ENCODE data around the gene PRMT1. TPM values are rescaled to one million over a fixed set of nuclear protein-coding genes. Genes with fewer than 3 reads are reported as not detected.
A peak's percentile ranks its signal among the peaks of the same experiment; 100 is the strongest.

PRMT1 gene
- total RNA-seq (261 and 298 TPM in 2 replicates), polyA plus RNA-seq (184 and 288 TPM in 2 replicates), polyA minus RNA-seq (ENCODE audit: low replicate concordance) (306 and 417 TPM in 2 replicates)
- polyA plus RNA-seq (2012): 184 and 274 TPM in 2 replicates

DNA sequence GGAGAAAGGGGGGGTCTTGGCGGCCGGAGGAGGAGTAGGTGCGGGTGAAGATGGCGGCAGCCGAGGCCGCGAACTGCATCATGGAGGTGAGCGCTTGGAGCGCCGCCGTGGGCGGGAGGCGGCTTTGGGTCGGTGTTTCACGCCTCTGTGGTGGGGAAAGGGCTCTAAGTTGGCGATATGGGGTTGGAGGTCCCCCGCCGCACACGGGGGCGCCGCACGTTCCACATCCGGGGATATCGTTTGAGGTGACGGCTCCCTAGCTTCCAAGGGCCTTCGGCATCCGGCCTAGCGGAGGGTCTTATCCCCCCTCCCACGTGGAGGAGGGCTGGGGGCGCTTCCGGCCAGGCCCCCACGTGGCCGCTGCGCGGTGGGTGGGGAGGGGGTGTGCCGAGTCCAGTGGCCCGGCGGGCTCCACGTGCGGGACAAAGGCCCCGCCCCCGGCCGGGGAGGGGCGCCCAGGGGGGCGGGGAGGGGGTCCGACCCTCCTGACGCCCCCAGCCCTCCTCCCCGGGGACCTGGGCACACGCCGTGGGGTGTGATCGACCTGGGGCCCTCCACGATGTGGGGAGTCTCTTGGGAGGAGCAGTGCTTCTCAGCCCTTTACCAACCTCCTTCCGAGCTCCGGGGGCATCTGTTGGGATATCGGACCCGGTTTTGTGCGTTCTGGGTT, at the start of gene PRMT1:
PRMT1 (plus strand) TSS at position 41 of the 670 bp plus-strand sequence; CDS start at position 51, 10 bp downstream.
- Histone ChIP-seq H3K79me2 (ENCODE audit: control insufficient read depth, insufficient read depth, low read length) (peaks cover 40% of the 10 kb centered on the region), H3K27me3 (ENCODE audit: control insufficient read depth, insufficient read depth, low read length) (no peaks in the 10 kb centered on the region), H3K4me1 (ENCODE audit: control insufficient read depth, extremely low read depth, insufficient read depth, low read length) (peaks cover 4% of the 10 kb centered on the region), H4K20me1 (ENCODE audit: control insufficient read depth, extremely low read depth, insufficient read depth, low read length) (no peaks in the 10 kb centered on the region), H3K9ac (ENCODE audit: insufficient read depth, low read length) (peak within 1 kb of the TSS; percentile 91), H3K9me3 (ENCODE audit: control insufficient read depth, insufficient read depth, low read depth, low read length) (no peaks in the 10 kb centered on the region), H3K4me3 (replicated peaks in 1 of 4; ENCODE audit: control extremely low read depth in 1 of 4, insufficient read depth in 1 of 4, low read depth in 3 of 4, low read length in 4 of 4) (peak within 1 kb of the TSS; percentile 76 to 99 (median 90)), H2AFZ (ENCODE audit: low read length) (peak within 1 kb of the TSS; percentile 99), H3K36me3 (ENCODE audit: control insufficient read depth, insufficient read depth, low read length) (peaks cover 5% of the 10 kb centered on the region), H3K27ac (ENCODE audit: insufficient read depth, low read length) (peak within 1 kb of the TSS; percentile 98), H3K4me2 (ENCODE audit: extremely low read depth, insufficient read depth, low read length) (peak within 1 kb of the TSS; percentile 89)
- DNase-seq (ENCODE audit: low read depth in 2 of 2): peak in 1 of 2 donors; percentile 29
- TF ChIP-seq EZH2 (IDR thresholded peaks at IDR 0.05; ENCODE audit: low read length, missing control alignments): no peak
- TF ChIP-seq, protein P1, sequence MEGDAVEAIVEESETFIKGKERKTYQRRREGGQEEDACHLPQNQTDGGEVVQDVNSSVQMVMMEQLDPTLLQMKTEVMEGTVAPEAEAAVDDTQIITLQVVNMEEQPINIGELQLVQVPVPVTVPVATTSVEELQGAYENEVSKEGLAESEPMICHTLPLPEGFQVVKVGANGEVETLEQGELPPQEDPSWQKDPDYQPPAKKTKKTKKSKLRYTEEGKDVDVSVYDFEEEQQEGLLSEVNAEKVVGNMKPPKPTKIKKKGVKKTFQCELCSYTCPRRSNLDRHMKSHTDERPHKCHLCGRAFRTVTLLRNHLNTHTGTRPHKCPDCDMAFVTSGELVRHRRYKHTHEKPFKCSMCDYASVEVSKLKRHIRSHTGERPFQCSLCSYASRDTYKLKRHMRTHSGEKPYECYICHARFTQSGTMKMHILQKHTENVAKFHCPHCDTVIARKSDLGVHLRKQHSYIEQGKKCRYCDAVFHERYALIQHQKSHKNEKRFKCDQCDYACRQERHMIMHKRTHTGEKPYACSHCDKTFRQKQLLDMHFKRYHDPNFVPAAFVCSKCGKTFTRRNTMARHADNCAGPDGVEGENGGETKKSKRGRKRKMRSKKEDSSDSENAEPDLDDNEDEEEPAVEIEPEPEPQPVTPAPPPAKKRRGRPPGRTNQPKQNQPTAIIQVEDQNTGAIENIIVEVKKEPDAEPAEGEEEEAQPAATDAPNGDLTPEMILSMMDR (conservative IDR thresholded peaks at IDR 0.05 in 1 of 2, IDR thresholded peaks at IDR 0.05 in 1 of 2; ENCODE audit: low read depth in 1 of 2, low read length in 2 of 2): no peak

DNA sequence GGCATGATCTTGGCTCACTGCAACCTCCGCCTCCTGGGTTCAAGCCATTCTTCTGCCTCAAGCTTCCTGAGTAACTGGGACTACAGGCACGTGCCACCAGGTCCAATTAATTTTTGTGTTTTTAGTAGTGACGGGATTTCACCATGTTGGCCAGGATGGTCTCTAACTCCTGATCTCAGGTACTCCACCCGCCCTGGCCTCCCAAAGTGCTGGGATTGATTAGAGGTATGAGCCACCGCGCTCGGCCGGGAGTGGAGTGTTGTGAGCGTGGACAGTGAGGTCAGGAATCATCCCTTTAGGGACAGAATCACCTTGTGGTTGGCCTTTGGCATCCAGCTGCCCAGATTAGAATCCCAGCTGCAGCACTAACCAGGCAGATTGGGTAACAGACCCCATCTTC, 47.4 kb upstream of the PRMT1 start:
- Histone ChIP-seq H4K20me1 (ENCODE audit: control insufficient read depth, extremely low read depth, insufficient read depth, low read length) (no peaks in the 10 kb centered on the region), H3K36me3 (ENCODE audit: control insufficient read depth, insufficient read depth, low read length) (peaks cover 3% of the 10 kb centered on the region), H3K4me2 (ENCODE audit: extremely low read depth, insufficient read depth, low read length) (no peak overlapping the region), H3K9me3 (ENCODE audit: control insufficient read depth, insufficient read depth, low read depth, low read length) (no peaks in the 10 kb centered on the region), H3K4me3 (replicated peaks in 1 of 4; ENCODE audit: control extremely low read depth in 1 of 4, insufficient read depth in 1 of 4, low read depth in 3 of 4, low read length in 4 of 4) (no peak overlapping the region), H3K79me2 (ENCODE audit: control insufficient read depth, insufficient read depth, low read length) (no peaks in the 10 kb centered on the region), H2AFZ (ENCODE audit: low read length) (no peak overlapping the region), H3K9ac (ENCODE audit: insufficient read depth, low read length) (no peak overlapping the region), H3K4me1 (ENCODE audit: control insufficient read depth, extremely low read depth, insufficient read depth, low read length) (no peaks in the 10 kb centered on the region), H3K27me3 (ENCODE audit: control insufficient read depth, insufficient read depth, low read length) (no peaks in the 10 kb centered on the region), H3K27ac (ENCODE audit: insufficient read depth, low read length) (no peak overlapping the region)
- DNase-seq (ENCODE audit: low read depth in 2 of 2): no peak
- TF ChIP-seq, protein P1 (conservative IDR thresholded peaks at IDR 0.05 in 1 of 2, IDR thresholded peaks at IDR 0.05 in 1 of 2; ENCODE audit: low read depth in 1 of 2, low read length in 2 of 2): no peak
- no peak for TF ChIP-seq EZH2 (IDR thresholded peaks at IDR 0.05; ENCODE audit: low read length, missing control alignments)

DNA sequence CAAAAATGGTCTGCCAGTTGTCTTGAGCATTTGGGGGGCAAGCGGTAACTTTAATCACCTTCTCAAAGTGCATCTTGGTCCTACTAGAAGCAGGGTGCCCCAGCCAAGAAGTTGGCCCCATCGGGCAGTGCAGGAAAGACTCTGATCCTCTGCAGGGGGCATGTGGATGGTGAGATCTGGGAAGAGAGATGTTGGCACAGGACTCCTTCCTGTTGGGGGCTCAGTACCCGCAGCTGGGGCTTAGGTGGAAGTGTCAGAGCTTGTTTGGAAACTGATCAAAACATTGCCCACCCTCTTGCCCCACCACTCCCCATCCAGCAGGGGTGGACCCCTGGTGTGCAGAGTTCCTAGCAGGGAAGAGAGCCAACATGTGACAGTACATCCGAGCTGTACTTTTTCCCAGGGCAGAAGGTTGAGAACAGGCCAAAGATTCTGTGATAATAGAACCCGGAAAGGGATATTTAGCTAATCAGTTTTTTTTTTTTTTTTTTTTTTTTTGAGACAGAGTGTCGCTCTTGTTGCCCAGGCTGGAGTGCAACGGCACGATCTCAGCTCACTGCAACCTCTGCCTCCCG, 46.0 kb upstream of the PRMT1 start:
- Histone ChIP-seq H3K27me3 (ENCODE audit: control insufficient read depth, insufficient read depth, low read length) (no peaks in the 10 kb centered on the region), H3K36me3 (ENCODE audit: control insufficient read depth, insufficient read depth, low read length) (peaks cover 2% of the 10 kb centered on the region), H3K79me2 (ENCODE audit: control insufficient read depth, insufficient read depth, low read length) (no peaks in the 10 kb centered on the region), H3K4me2 (ENCODE audit: extremely low read depth, insufficient read depth, low read length) (no peak overlapping the region), H3K4me3 (replicated peaks in 1 of 4; ENCODE audit: control extremely low read depth in 1 of 4, insufficient read depth in 1 of 4, low read depth in 3 of 4, low read length in 4 of 4) (no peak overlapping the region), H2AFZ (ENCODE audit: low read length) (no peak overlapping the region), H3K4me1 (ENCODE audit: control insufficient read depth, extremely low read depth, insufficient read depth, low read length) (no peaks in the 10 kb centered on the region), H3K9ac (ENCODE audit: insufficient read depth, low read length) (no peak overlapping the region), H4K20me1 (ENCODE audit: control insufficient read depth, extremely low read depth, insufficient read depth, low read length) (no peaks in the 10 kb centered on the region), H3K9me3 (ENCODE audit: control insufficient read depth, insufficient read depth, low read depth, low read length) (no peaks in the 10 kb centered on the region), H3K27ac (ENCODE audit: insufficient read depth, low read length) (no peak overlapping the region)
- DNase-seq (ENCODE audit: low read depth in 2 of 2): no peak
- no peak for TF ChIP-seq EZH2 (IDR thresholded peaks at IDR 0.05; ENCODE audit: low read length, missing control alignments)
- TF ChIP-seq, protein P1 (conservative IDR thresholded peaks at IDR 0.05 in 1 of 2, IDR thresholded peaks at IDR 0.05 in 1 of 2; ENCODE audit: low read depth in 1 of 2, low read length in 2 of 2): no peak

Data from fibroblast of lung (primary cell).